GOT3 (cell line): ENCODE measurements around the gene SBF1.

ENCODE experiments used
- DNase-seq: peaks from one replicate; lab custom pipeline; 2025; ENCODE audit warnings: mixed read lengths; lab: John Stamatoyannopoulos, UW

The SBF1 gene

GRCh38 chr22:50483977-50484853 is 9.4 kb upstream of the SBF1 start:
- no peak for DNase-seq

GRCh38 chr22:50483556-50483955 is 8.7 kb upstream of the SBF1 start:
- DNase-seq, result no peak

GRCh38 chr22:50483106-50483505 is 8.3 kb upstream of the SBF1 start:
- DNase-seq, result no peak

GRCh38 chr22:50482107-50483074 is 7.6 kb upstream of the SBF1 start:
- DNase-seq, result no peak

GRCh38 chr22:50481440-50482106 is 6.7 kb upstream of the SBF1 start, which contains the start of gene ADM2:
Gene ADM2, plus strand, starts transcription at chr22:50481543. Its CDS starts 305 bp downstream, at chr22:50481848.
- no peak for DNase-seq

GRCh38 chr22:50481045-50481439 is 6.2 kb upstream of the SBF1 start:
- DNase-seq, result no peak

- DNase-seq, result no peak
These were observed 4.9 kb upstream of the SBF1 start for GRCh38 chr22:50479721-50480120.

GRCh38 chr22:50477923-50478322 is 3.1 kb upstream of the SBF1 start:
- DNase-seq, result no peak

- DNase-seq, result no peak
These were observed 2.0 kb upstream of the SBF1 start for GRCh38 chr22:50476868-50477267.

GRCh38 chr22:50475652-50476002 is 792 bp upstream of the SBF1 start:
- DNase-seq, result no peak

GRCh38 chr22:50473855-50474671 is 772 bp downstream of the SBF1 start:
- no peak for DNase-seq

- no peak for DNase-seq
These were observed 1.7 kb downstream of the SBF1 start for GRCh38 chr22:50473088-50473487.

- DNase-seq, result no peak
These were observed 2.9 kb downstream of the SBF1 start for GRCh38 chr22:50471962-50472361.

GRCh38 chr22:50471197-50471847 is 3.5 kb downstream of the SBF1 start:
- DNase-seq, result no peak

- DNase-seq, result no peak
These were observed 4.3 kb downstream of the SBF1 start for GRCh38 chr22:50470491-50470890.

- peak; percentile 43 for DNase-seq
These were observed 5.2 kb downstream of the SBF1 start for GRCh38 chr22:50469377-50470305.

- DNase-seq, result no peak
These were observed 6.2 kb downstream of the SBF1 start for GRCh38 chr22:50468626-50469025.

- no peak for DNase-seq
These were observed 6.9 kb downstream of the SBF1 start for GRCh38 chr22:50467773-50468440.

GRCh38 chr22:50467341-50467740 is 7.5 kb downstream of the SBF1 start:
- no peak for DNase-seq
